ENCODE measurements around the gene MGMT. TPM values are rescaled to one million over a fixed set of nuclear protein-coding genes. Genes with fewer than 3 reads are reported as not detected.

Gene MGMT
- total RNA-seq, 2 experiments from 2014 or later: 9.0 to 9.6 TPM

DNA sequence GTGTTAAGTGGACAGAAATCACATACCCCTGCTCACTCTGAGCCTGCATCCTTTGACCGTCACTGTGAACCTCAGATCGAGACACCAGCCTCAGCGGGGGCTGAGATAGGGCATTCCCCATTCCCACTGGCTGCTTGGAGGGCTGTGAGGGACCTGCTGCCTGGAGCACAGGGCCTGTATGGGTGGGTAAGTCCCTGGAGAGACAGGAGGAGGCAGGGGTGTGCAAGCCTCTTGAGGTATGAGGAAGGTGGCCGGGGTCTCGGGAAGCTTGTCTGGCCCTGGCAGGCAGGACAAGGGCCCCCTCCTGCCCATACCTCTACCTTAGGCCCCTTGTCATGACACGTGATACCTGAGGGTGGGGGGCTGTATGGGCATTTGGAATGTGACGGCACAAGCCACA lies 187.4 kb downstream of the MGMT start:
- H3K4me3 ChIP-seq (ENCODE audit: low read length): no peak overlapping the region

DNA sequence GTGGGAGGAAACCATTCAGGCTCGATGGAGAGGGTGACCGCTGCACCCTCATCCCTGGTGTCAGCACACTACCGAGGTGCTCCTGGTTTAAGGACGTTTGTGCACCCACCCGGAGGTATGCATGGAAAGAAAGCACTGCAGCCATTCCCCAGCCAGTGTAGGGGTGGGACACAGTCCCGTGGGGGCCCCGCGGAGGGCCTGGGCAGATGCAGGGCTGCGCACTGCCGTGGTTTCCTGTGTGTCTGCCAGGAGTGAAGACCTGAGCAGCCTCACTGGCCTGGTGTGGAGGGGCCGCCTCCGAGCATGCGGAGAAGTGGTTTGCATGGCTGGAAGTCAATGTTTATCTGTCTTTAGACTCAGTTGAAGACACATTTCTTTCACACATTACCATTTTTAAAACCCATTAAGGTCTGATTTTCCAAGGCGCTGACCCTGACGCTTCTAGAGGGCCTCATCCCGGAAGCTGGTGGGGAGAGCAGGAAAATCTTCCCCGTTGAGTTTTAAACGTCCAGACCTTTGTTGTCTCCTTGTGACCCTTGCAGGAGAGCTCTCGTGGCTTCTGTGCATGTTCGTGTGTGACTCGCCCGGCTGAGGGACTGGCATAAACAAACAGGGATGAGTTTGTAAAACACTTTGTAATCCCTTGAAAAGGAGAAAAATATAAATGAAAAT lies 188.1 kb downstream of the MGMT start:
- Histone ChIP-seq H3K9me3 (ENCODE audit: control insufficient read depth in 1 of 2, insufficient read depth in 1 of 2, low read length in 2 of 2) (peaks cover 0 to 14% of the 10 kb centered on the region in 2 experiments), H3K27me3 (ENCODE audit: control insufficient read depth in 1 of 2, insufficient read depth in 2 of 2, low read length in 2 of 2) (no peaks in the 10 kb centered on the region), H3K36me3 (ENCODE audit: insufficient read depth, low read length) (no peaks in the 10 kb centered on the region), H3K4me1 (ENCODE audit: insufficient read depth, low read length) (no peaks in the 10 kb centered on the region), H3K27ac (ENCODE audit: low read depth in 1 of 2, low read length in 2 of 2) (no peak overlapping the region), H3K4me3 (ENCODE audit: low read length) (no peak overlapping the region)
- no peak for DNase-seq
- H3K4me3 Mint-ChIP-seq: no peak overlapping the region
- H3K4me1 Mint-ChIP-seq (ENCODE audit: low read depth): no peaks in the 10 kb centered on the region
- ATAC-seq (ENCODE audit: poor library complexity): no peak
- ChIA-PET POLR2A (no interaction called here), CTCF (no interaction called here)
- peaks cover 55% of the 10 kb centered on the region for H3K36me3 Mint-ChIP-seq (ENCODE audit: low read depth)
- TF ChIP-seq, protein P1, sequence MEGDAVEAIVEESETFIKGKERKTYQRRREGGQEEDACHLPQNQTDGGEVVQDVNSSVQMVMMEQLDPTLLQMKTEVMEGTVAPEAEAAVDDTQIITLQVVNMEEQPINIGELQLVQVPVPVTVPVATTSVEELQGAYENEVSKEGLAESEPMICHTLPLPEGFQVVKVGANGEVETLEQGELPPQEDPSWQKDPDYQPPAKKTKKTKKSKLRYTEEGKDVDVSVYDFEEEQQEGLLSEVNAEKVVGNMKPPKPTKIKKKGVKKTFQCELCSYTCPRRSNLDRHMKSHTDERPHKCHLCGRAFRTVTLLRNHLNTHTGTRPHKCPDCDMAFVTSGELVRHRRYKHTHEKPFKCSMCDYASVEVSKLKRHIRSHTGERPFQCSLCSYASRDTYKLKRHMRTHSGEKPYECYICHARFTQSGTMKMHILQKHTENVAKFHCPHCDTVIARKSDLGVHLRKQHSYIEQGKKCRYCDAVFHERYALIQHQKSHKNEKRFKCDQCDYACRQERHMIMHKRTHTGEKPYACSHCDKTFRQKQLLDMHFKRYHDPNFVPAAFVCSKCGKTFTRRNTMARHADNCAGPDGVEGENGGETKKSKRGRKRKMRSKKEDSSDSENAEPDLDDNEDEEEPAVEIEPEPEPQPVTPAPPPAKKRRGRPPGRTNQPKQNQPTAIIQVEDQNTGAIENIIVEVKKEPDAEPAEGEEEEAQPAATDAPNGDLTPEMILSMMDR (IDR thresholded peaks at IDR 0.05): no peak
- no peaks in the 10 kb centered on the region for H3K27me3 Mint-ChIP-seq
- no peak overlapping the region for H3K27ac Mint-ChIP-seq
- H3K9me3 Mint-ChIP-seq: peaks cover 5% of the 10 kb centered on the region
- intact Hi-C loops (cut with DNase I, micrococcal nuclease): no loop called here

More for the DNA sequence above, 187.4 kb downstream of the MGMT start:
- H3K27me3 ChIP-seq (ENCODE audit: control insufficient read depth in 1 of 2, insufficient read depth in 2 of 2, low read length in 2 of 2): no peaks in the 10 kb centered on the region
- Mint-ChIP-seq H3K9me3 (peaks cover 2% of the 10 kb centered on the region), H3K4me3 (no peak overlapping the region), H3K27ac (no peak overlapping the region), H3K27me3 (no peaks in the 10 kb centered on the region), H3K4me1 (ENCODE audit: low read depth) (no peaks in the 10 kb centered on the region), H3K36me3 (ENCODE audit: low read depth) (peaks cover 55% of the 10 kb centered on the region)
- ChIA-PET POLR2A (no interaction called here), CTCF (no interaction called here)
- no peaks in the 10 kb centered on the region for H3K4me1 ChIP-seq (ENCODE audit: insufficient read depth, low read length)
- DNase-seq (no peak), ATAC-seq (ENCODE audit: poor library complexity) (no peak)
- peaks cover 0 to 12% of the 10 kb centered on the region in 2 experiments for H3K9me3 ChIP-seq (ENCODE audit: control insufficient read depth in 1 of 2, insufficient read depth in 1 of 2, low read length in 2 of 2)
- H3K36me3 ChIP-seq (ENCODE audit: insufficient read depth, low read length): no peaks in the 10 kb centered on the region
- intact Hi-C loops (cut with DNase I, micrococcal nuclease): no loop called here
- H3K27ac ChIP-seq (ENCODE audit: low read depth in 1 of 2, low read length in 2 of 2): no peak overlapping the region
- TF ChIP-seq, protein P1 (IDR thresholded peaks at IDR 0.05): no peak

DNA sequence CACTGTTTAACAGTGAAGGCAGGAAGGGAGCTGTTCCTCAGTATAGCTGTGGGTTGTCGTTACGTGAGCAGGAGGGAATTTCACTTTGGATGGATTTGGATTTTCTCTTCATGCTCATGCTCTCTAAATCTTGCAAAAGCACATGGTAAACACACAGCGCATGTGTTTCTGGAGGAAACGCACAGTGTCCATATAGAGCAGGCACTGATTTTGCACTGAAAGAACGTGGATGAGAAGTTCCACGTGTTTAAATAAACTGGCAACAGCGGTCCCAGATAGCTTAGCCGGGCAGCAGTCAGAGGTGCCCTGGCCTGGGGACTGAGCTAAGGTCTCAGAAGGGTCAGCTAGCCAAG lies 188.6 kb downstream of the MGMT start:
- Mint-ChIP-seq H3K9me3 (peaks cover 5% of the 10 kb centered on the region), H3K4me3 (no peak overlapping the region), H3K36me3 (ENCODE audit: low read depth) (peaks cover 55% of the 10 kb centered on the region), H3K27ac (no peak overlapping the region), H3K27me3 (no peaks in the 10 kb centered on the region), H3K4me1 (ENCODE audit: low read depth) (no peaks in the 10 kb centered on the region)
- no peak for ATAC-seq (ENCODE audit: poor library complexity)
- no peak overlapping the region for H3K4me3 ChIP-seq (ENCODE audit: low read length)
- no peak overlapping the region for H3K27ac ChIP-seq (ENCODE audit: low read depth in 1 of 2, low read length in 2 of 2)
- no peaks in the 10 kb centered on the region for H3K4me1 ChIP-seq (ENCODE audit: insufficient read depth, low read length)
- CTCF ChIA-PET: no interaction called here
- H3K27me3 ChIP-seq (ENCODE audit: control insufficient read depth in 1 of 2, insufficient read depth in 2 of 2, low read length in 2 of 2): no peaks in the 10 kb centered on the region
- no peak for DNase-seq
- no peaks in the 10 kb centered on the region for H3K36me3 ChIP-seq (ENCODE audit: insufficient read depth, low read length)
- intact Hi-C loops (cut with DNase I, micrococcal nuclease): no loop called here
- TF ChIP-seq, protein P1 (IDR thresholded peaks at IDR 0.05): no peak
- peaks cover 0 to 17% of the 10 kb centered on the region in 2 experiments for H3K9me3 ChIP-seq (ENCODE audit: control insufficient read depth in 1 of 2, insufficient read depth in 1 of 2, low read length in 2 of 2)
- POLR2A ChIA-PET: no interaction called here
